Peyer's patch (tissue), 4 donors: ENCODE data around the gene SOX13.

Experiments used
- CTCF ChIP-seq, 6 experiments: fragments of 450-650 bp in 4 of 6; fragments of 200-600 bp in 2 of 6; sonication (generic) in 1 of 6; IDR thresholded peaks; one replicate each; pipeline ENCODE4 v1.5.1; 2017 to 2019; ENCODE audit warnings: antibody characterized with exemption in 6 of 6, mild to moderate bottlenecking in 3 of 6, moderate library complexity in 1 of 6
- POLR2A ChIP-seq, 2 donors: fragments of 450-650 bp; IDR thresholded peaks; one replicate each; pipeline ENCODE4 v1.5.1; 2017; ENCODE audit warnings: antibody characterized with exemption in 2 of 2, mild to moderate bottlenecking in 2 of 2, moderate library complexity in 2 of 2

GRCh38 chr1:204128464-204128963 is 55.6 kb downstream of the SOX13 start:
- no peak for TF ChIP-seq POLR2A (IDR thresholded peaks at IDR 0.05)
- TF ChIP-seq CTCF (IDR thresholded peaks at IDR 0.05): no peak
